Mammary epithelial cell (primary cell): ENCODE measurements around the gene FLT4.

ENCODE experiments used
- CTCF ChIP-seq, 2 donors: IDR thresholded peaks in 1 of 2; conservative IDR thresholded peaks in 1 of 2; 2 replicates each; pipeline ENCODE4 v1.5.1; 2011 to 2012; ENCODE audit warnings: inconsistent platforms in 2 of 2, low read length in 2 of 2, mild to moderate bottlenecking in 2 of 2, control low read depth in 1 of 2, low read depth in 1 of 2; ENCODE audit not compliant: insufficient read depth in 1 of 2; ENCODE audit errors: extremely low read depth in 1 of 2
- EZH2 ChIP-seq: IDR thresholded peaks from 2 replicates; pipeline ENCODE4 v1.6.1; 2012; ENCODE audit warnings: low read length, inconsistent platforms, borderline replicate concordance

GRCh38 chr5:180668835-180669596 lies 19.6 kb upstream of the FLT4 start:
- TF ChIP-seq CTCF (conservative IDR thresholded peaks at IDR 0.05 in 1 of 2, IDR thresholded peaks at IDR 0.05 in 1 of 2; ENCODE audit: extremely low read depth in 1 of 2, insufficient read depth in 1 of 2, low read depth in 1 of 2, low read length in 2 of 2) (no peak), EZH2 (no peak)
